SKM-1 treated with dmso at 0.1 percent for 144 hours (cell line): ENCODE data around the gene SCAMP3.
A peak's percentile ranks its signal among the peaks of the same experiment; 100 is the strongest.
"Not testable (repeated sequence)": the region's sequence is repeated elsewhere in the genome, so short reads cannot be mapped to it uniquely, and the experiment has no call there.

Source experiments
- DNase-seq: peaks from one replicate; lab custom pipeline; 2025; ENCODE audit not compliant: unreplicated experiment; lab: John Stamatoyannopoulos, UW

Gene SCAMP3

GRCh38 chr1:155255243-155256007 is 6.7 kb downstream of the SCAMP3 start, which contains the start of gene ENTREP3:
Gene ENTREP3, minus strand, starts transcription at chr1:155255483. Its CDS starts 606 bp downstream, at chr1:155254877.
- peak; percentile 71 for DNase-seq

GRCh38 chr1:155254714-155255242 is 7.4 kb downstream of the SCAMP3 start:
- no peak for DNase-seq

- DNase-seq, result no peak
These were observed 7.9 kb downstream of the SCAMP3 start for GRCh38 chr1:155254228-155254713.

GRCh38 chr1:155253797-155254196 is 8.4 kb downstream of the SCAMP3 start:
- DNase-seq, result no peak

GRCh38 chr1:155253208-155253607 is 9.0 kb downstream of the SCAMP3 start:
- DNase-seq, result peak; percentile 11

- DNase-seq, result no peak
These were observed 10.6 kb downstream of the SCAMP3 start for GRCh38 chr1:155251566-155251965.

GRCh38 chr1:155250633-155251449 is 11.3 kb downstream of the SCAMP3 start:
- peak; percentile 98 for DNase-seq

GRCh38 chr1:155250246-155250632 is 11.9 kb downstream of the SCAMP3 start:
- DNase-seq, result no peak

GRCh38 chr1:155247667-155248553 is 14.2 kb downstream of the SCAMP3 start:
- no peak for DNase-seq

GRCh38 chr1:155246796-155247195 is 15.4 kb downstream of the SCAMP3 start:
- not testable (repeated sequence) for DNase-seq

GRCh38 chr1:155245163-155245524 is 17.0 kb downstream of the SCAMP3 start:
- DNase-seq, result no peak

- DNase-seq, result peak; percentile 99
These were observed 17.6 kb downstream of the SCAMP3 start for GRCh38 chr1:155244368-155245162.

- no peak for DNase-seq
These were observed 19.3 kb downstream of the SCAMP3 start for GRCh38 chr1:155242805-155243358.

- peak; percentile 94 for DNase-seq
These were observed 20.3 kb downstream of the SCAMP3 start for GRCh38 chr1:155241841-155242264.

GRCh38 chr1:155241069-155241679 is 21.0 kb downstream of the SCAMP3 start:
- DNase-seq, result peak; percentile 92

- no peak for DNase-seq
These were observed 25.7 kb downstream of the SCAMP3 start for GRCh38 chr1:155236451-155236850.

GRCh38 chr1:155235375-155235774 is 26.8 kb downstream of the SCAMP3 start:
- not testable (repeated sequence) for DNase-seq

GRCh38 chr1:155233502-155233901 is 28.7 kb downstream of the SCAMP3 start:
- DNase-seq, result not testable (repeated sequence)
